Superior temporal gyrus (tissue), 1 donor: Measurements from ENCODE around the gene VSNL1.
A peak's percentile ranks its signal among the peaks of the same experiment; 100 is the strongest.

Source experiments
- DNase-seq: peaks from one replicate; pipeline ENCODE4 v3.0.0-alpha.2; 2016; ENCODE audit errors: extremely low spot score

Gene VSNL1

DNA sequence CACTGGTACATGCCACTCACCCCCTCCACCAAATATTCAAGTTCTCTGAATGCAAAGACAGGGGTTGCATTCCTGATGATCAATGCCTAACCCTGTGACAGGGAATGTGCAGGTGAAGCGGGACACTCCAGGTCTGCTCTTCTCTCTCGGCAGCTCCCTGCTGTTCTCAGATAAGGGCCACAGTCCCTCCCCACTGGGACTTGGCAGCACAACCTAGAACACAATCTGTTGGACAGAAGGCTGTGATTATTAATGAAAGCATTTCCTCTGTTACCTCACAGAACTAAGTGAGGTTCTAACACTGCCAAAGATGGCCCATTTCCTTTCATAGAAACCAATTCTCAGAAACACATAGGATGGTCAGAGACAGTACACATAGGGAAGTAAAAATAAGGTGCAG, 42.7 kb downstream of the VSNL1 start:
- no peak for DNase-seq

DNA sequence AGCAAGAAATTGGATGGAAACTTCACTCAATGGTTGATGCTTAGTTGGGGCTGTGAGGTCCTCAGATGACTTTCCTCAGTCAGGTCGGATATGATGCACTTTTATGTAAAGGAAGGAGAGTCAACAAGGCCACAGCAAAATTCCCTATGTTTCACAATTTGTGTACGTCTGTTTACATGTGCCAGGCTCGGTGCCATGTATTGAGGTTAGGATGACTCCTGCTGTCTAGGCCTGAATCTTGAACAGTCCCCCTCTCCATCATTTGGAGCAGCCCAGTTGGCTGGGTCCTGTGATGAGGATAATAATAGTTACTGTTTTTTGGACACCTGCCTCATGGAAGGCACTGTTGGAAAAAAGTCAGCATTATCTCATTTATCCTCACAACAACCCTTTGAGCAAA, 43.1 kb downstream of the VSNL1 start:
- no peak for DNase-seq

DNA sequence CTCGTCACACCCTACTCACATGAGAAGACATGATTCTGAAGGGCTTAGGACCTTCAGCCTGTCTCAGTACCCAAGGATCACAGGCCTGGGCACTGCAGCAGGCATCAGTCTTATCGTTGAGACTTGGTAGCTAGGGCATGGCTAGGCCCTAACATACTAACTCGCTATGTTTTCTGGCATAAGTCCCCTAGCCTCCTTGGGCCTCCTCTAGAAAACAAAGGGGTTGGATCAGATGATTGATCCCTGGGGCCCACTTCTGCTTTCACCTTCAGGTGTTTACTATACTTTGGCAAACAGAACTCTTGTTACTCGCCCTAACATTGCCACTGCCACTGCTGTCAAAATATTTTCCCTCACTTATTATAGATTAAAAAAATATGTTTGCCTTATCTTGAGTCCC, 44.2 kb downstream of the VSNL1 start:
- DNase-seq: no peak

DNA sequence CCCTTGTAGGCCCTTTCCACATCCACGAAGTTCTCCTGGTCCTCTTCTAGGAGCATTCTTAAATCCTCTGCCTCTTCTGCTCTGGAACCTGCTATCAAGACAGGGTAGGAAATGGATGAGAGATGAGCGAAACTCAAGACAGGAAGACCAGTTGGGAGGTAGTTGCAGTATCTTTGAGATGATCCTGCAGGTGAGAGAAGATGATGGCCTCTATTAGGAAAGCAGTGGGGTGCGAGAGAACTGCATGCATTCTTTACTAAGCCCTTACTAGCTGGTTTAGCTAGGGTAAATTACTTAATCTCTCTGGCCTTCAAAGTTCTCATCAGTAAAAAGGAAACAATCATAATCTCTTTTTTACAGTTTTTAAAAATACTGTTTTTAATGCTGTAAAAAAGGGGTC, 47.0 kb downstream of the VSNL1 start:
- DNase-seq: no peak

DNA sequence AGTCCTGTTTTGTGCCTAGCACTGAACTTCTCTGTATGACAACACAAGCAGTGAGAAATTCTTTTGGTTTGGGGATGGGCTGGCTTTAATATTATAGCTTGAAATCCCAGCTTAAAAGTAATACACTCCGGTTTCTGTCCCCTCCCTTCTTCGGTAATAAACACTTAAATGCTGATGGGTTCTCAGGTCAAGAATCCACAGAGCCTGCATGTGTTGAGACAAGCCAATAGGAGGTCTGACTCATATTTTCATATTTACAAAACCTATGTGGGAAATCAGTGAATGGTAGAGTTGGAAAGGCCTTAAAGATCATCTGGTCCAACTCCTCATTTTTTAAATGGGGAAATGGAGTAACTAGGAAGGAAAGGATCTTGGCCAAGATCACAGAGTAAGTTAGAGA, 47.5 kb downstream of the VSNL1 start:
- DNase-seq: no peak

DNA sequence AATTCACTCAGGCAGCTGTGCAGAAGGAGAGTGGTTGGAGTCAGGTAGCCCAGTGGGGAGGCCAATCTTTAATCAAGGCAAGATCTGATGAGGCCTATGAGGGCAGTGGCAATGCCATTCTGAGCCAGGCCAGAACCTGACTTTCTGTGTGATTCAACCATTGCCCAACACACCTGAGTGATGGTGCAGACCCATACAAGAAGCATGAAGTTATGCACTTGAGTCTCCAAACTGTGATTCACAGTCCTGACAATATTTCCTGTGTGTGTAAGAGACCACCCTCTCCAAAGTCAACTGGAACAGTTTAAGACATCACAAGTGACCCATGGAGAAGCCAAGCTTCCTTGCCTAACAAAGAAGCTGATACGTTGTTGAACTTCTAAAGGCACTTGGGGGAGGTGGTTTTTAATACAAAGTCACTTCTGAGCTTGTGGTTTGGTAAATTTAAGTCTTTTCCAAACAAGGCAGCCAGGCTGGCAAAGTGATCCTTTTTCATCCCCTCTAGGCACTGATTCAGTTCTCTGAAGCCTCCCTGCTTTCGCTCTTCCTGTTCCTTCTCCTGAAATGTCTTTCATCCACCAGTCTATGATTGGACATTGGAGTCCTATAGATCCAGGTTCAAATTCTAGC, 49.0 kb downstream of the VSNL1 start:
- DNase-seq: no peak

DNA sequence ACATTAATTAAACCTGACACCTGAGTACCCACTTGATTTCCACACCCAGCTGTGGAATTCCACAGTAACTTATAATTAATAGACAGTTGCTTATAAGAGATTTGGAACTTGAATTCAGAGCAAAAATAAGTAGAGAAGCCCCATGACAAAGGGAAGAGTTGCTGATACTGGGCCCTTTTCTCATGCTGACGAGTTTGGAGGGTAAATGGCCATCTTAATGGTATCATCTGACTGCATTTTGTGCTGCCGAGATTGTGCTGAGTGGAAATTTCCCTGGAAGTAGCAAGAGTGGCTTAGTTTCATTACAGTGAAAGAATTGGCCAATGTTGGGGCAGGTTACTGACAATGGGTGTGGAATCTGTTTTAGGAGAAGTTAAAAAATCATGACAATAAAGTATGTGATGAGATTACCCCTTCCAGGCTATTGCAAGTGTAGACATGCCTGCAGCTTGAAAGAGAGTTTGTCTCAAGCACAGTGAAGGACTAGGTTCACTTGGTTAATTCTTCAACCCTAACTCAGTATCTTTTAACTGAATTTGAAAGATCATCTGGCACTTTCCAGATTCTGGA, 49.9 kb downstream of the VSNL1 start:
- no peak for DNase-seq

DNA sequence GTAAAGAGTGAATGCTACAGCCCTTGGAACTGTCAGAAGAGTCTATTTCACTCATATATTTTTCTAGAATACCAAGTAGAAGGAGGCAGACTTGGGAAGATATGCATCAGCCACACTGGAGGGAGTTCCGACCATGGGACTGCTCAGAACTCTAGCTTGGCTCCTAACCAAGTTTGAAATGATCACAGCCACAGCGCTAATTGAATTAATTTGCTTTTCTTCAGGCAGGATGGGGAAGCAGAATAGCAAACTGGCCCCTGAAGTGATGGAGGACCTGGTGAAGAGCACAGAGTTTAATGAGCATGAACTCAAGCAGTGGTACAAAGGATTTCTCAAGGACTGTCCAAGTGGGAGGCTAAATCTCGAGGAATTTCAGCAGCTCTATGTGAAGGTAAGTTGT, 51.4 kb downstream of the VSNL1 start:
- no peak for DNase-seq

DNA sequence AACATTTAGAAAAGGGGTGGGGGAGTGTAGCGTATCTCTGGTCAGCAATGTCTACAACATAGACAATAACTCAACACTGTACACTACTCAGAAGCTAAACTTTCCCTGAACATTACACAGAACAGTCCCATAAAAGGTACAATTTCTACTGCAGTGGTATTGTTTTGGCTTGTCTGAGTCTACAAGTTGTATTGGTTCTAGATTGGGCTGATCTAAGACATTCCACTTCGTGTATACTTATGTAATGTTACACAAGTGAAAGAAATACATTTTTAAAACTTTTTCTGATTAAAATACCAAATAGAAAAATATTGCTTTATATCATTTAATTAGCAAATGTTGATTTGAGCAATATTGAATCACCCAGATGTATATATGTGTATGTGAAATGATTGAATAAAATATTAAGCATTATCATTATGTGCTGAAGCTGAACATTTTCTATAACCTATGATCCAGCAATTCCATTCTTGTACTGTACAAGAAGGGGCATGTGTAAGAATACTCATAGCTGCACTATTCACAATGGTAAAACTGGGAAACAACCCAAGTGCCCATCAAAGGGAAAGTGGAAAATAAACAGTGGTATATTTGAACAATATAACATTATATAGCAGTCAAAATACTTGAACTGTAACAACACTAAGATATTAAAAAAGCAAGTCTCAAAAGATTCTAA, 52.4 kb downstream of the VSNL1 start:
- DNase-seq: no peak

DNA sequence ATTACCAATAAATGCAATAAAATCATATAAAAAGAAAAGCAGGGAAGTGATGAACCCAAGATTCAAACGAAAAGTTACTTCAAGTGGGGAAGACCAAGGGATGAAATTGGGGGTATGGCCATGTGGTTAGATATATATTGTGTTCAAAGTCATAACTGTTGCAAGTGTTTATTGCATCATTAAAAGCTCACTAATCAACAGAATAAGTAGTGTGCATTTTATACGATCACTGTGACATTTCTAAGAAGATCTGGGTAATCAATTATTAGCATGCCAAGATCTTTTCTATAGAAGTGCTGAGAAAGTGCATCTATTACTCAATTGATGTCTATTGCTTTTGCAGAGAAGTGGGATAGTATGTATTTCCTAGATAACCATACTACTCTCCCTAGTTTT, 52.9 kb downstream of the VSNL1 start:
- DNase-seq: no peak

DNA sequence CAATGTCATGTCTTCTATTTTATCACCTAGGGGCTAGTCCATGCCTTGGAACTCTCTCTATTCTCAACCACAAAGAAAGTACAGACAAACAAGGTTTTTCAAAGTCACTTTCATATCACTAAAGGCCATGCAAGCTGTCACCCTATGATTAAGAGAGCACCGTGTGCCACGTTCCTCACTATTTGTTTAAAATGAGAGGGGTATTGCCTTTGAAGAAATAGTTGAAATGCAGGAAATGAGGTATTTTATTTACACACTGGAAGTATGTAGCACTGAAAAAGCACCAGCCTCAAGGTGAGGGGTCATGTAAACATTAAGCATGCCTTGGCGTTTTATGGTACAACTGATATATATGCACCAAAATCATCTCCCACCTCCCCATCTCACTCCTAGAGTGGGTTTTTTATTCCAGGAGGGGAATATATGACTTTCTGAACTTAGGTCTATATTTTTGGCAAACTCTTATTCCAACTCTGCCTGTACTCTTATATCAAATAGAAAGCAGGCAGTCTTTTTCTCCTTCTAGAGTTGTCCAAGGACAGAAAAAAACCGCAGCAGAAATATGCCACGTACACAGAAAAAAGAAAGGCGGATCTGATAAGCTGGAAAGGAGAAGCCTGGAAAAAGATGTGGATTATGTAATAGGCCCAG, 53.5 kb downstream of the VSNL1 start:
- no peak for DNase-seq

DNA sequence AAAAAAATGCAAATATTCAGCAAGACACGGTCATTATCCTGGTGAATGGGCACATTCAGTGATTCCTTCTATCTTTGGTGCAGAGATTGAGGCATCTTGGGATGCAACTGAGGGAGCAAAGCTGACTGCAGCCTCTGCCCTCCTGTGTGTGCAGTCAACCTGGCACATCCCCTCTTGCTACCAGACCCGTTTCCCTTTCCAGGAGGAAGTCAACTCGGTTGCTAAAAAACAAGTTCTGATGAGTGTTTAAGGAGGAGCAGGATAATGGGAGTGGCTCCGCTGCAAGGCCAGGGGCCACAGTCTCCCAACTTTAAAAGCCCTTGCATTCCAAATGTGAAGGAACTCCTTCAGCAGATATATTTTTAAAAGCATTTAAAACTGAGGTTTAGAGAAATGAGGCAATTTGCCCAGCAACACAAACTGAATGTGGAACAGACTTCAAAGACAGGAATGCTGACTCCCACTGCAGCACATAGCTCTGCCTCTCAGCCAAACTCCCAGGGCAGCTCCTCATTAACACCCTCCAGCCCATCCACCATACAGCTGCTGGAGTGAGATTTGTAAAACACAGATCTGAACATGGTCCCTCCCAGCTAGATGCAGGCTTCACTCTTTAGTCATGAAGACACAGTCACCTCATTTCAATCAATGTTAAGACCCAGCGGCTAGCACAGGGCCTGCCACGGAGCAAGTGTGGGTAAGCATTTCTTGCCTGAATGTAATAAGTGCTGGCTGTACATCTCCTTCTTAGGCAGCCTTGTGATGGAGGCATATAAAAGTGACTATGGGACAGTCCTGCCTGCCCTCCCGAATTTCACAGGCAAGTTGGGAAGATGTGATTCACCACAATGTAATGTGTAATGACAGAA, 54.3 kb downstream of the VSNL1 start:
- peak; percentile 47 for DNase-seq

DNA sequence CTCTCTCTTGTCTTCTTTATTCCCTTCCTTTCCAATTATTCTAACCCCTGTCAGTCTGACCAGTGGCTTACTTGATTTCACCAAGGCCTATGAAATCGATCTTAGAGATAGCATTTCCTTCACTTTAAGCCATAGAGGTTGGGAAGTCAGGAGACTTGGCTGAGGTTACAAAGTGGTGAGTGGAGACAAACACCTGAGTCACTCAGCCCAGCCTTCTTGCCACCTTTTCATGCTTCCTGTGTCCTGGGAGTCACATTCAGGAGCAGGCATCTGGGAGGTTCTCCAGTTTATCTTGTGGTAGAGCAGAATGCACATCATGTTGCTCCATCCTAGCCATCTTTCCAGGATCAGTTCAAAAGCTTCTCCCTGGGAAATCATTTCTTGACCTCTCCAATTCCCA, 59.1 kb downstream of the VSNL1 start:
- DNase-seq: no peak

DNA sequence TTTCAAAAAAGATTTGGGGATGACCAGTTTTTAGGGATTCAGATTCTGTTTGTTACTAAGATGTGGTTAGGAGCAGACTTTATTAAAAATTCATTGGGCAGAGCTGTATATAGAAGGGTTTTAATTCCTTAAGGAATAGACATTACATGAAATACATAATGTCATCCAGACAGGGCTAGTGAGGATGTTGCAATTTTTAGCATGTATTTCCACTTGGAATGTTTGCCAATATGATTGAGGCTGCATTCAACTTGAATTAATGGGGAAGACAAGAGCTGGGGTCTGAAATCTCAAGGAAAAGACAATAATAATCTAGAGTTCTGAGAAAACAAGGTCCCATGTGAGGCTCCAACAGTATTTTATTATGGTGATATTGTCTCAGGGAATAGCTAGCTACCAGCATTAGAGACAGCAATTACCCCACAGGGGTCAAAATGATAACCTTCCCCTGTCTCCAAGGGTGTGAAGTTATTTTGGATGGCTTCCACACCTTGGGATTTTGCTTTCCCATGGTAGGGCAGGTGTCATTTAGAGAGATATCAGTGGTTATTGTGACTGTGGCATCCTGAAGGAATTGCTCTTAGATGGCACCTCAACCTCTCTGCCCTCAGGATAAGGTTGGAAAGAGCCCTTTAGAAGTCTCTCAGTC, 60.2 kb downstream of the VSNL1 start:
- no peak for DNase-seq

DNA sequence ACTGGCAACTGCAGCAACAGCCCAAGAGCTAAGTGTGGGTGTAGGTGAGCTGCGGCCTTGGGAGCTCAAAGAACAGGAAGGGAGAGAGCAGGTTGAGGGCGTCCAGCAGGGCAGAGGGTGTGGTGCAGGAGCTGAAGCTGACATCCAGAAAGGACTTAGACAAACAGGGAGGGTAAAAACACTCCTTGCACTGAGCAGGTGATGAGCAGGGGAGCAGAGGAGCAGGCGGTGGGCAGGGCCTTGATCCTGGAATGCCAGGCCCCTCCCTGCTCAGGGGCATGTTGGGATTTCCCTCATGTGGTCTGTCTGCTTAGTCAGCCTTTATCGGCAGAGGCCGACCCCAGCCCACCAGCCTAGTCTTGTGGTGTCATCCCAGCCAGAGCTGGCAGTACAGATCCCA, 63.6 kb downstream of the VSNL1 start:
- no peak for DNase-seq

DNA sequence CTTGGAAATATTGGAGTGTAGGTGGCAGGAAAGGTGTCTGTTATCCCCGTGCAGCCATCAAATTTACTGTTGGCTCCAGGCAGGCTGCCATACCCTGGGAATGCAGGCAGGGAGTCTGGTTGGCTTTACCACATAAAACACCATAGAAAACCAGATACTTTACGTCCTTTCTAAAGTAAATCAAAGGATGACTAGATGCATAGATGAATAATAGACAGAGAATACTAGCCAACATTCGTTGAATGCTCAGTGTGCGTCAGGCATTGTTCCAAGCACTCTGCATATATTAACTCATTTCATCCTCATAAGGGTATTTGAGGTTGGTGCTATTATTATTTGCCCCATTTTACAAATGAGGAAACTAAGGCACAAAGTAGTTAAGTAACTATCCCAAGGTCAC, 65.2 kb downstream of the VSNL1 start:
- no peak for DNase-seq

DNA sequence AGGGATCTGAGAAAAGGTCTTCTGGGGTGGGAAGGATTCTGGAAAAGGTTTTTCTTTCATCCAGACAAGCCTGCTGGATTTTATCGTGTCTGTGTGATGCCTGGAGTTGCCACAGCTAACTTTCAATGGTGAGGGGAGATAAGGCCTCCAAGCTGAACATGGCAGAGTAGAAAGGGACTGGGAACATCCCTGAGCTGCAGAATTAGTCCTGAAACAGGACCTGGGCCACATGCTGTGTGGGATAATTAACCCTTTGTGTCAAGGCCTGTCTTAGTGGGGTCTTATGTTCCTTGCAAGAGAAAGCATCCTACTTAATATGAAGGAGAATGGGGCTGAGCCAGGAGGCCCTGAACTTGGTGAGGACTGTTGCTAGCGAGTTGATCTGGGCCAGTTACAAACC, 66.4 kb downstream of the VSNL1 start:
- DNase-seq: no peak

DNA sequence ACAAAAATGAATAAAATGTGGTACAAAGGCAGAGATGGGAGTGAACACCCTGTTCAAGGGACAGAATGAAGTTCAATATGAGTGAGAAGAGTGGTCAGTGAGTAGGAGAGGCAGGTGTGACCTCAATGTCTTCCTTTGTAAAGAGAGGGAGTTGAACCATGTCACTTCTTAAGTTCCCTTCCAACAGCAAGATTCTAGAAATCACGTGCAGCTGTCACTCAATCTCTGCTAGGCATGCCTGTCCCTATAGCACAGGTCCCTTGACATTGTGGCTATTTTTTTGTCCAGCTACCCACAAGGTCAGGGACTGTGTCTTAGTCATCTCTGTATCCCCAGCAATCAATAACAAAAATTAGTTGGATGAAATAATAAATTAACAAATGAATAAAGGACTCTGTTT, 66.9 kb downstream of the VSNL1 start:
- DNase-seq: no peak

DNA sequence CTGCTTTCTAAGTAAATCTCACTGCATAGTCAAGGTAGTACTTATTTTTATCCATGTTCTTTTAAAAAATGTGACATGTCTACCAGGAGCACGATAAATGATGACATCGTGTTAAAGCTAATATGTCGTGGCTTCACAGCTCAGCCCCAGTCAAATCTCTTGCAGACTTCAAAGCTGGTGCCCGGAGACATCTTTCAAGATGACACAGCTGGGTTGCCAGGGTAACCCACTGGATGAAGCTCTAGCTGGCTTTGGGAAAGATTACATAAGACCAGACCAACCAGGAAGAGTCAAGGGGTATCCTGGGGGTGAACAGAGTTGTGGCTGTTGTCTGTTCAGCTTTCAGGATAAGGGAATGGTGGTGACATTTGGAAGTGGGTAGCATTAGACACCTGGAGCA, 67.8 kb downstream of the VSNL1 start:
- DNase-seq: no peak

DNA sequence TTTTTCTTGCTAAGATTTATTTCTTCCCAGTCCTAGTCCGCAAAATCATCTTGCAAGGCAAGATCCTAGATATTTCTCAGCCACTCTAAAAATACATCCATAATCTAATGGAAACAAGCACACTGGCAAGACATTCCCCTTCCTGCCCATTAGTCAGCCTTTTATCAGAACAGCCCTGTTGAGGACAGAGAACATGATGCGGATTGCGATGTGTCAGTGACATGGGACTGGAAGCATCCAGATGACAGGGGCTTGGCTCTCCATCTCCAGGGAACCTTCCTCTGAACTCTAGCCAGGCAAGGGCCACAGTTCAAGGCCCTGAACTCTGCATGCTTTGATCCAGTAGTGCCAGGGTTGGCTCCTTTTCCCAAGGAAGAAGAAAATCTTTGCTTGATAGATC, 70.0 kb downstream of the VSNL1 start:
- DNase-seq: no peak

DNA sequence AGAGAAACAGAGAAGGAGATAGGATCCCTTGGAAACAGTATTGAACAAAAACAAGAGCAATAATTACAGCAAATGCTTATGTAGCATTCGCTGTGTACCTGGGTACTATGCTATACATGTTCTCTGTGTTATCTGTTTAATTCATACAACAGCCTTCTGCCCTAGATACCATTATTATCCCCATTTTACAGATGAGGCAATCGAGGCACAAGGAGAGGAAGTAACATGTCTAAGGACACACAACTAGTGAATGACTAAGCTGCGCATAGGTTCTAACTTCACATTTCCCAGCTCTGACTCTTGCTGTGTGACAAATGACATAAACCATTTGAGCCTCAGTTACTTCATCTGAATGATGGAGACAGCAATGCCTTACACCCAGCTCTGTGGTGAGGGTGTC, 70.5 kb downstream of the VSNL1 start:
- no peak for DNase-seq
